ENCODE measurements around the gene PLXNB3. TPM values are rescaled to one million over a fixed set of nuclear protein-coding genes. Genes with fewer than 3 reads are reported as not detected.

The PLXNB3 gene
- 6.2 and 24.6 TPM in 2 replicates for total RNA-seq

DNA sequence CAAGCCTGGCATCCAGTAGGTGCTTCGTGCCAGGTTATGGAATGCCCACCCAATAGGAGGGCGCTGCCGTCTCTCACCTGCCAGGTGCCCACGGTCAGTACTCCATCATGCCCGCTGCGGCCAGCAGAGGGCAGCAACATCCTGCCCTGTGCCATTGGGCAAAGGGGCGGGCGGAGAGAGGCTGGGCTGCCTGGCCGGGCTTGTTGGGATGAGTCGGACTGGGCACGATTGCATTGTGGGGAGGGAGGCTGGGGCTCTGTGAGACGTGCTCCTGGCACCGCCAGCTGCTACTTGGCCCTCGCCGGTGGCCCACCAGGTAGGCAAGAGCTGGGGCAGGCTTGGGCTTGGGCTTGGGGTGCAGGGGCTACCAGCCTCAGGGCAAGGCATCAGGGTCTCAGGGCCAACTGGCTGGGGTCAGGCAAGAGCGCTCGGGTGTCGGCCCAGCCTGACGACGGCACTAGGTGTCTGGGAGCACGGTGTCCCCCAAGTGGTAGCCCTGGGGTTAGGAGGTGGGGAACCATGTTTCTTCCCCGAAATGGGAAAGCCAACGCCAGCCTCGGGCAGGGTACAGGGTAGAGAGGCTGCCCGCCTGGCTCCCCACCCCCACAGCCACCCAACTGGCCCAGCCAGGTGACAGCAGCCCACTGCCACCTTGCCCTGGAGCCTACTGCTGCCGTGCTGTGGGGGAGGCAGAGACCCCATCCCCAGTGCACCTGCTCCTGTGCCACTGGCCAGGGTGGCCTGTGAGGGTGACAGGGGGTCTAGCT is at the start of gene PLXNB3:
Gene PLXNB3 (plus strand): TSS at position 261 of the 767 bp plus-strand sequence. CDS start 1,287 bp downstream, outside the sequence.

DNA sequence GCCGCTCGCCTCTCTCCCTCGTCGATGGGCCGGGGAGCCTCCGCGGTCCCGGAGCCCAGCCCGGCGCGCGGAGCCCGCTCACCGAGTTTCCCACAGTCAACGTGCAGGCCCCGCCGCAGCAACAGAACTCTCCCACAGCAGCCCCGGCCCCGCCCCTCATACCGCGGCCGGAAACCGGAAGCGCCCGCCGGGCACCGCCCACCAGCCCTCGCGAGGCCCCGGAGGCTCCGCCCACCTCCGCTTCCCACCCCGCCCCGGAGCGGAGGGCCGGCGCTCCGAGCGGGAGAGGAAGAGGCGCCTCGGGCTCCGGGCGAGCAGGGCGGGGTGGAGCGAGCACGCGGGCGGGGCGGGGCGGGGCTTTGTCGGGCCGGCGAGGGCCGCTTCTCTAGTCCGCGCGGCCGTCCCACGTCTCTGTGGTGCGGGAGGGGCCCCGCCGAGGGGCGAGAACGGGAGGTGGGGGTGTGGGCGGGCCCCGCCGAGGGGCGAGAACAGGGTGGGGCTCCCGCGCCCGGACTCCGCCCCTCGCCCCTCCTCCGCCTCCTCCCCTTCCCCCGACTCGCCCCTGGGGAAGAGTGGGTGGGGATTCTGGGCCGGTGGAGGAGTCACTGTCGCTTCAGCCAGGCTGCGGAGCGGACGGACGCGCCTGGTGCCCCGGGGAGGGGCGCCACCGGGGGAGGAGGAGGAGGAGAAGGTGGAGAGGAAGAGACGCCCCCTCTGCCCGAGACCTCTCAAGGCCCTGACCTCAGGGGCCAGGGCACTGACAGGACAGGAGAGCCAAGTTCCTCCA is 39.6 kb upstream of the PLXNB3 start, which contains the start of the genes ABCD1 and BCAP31:
Gene ABCD1 (plus strand): TSS at position 605 of the 787 bp plus-strand sequence. CDS start 411 bp downstream, outside the sequence.
Gene BCAP31 (minus strand): TSS at position 136 of the 787 bp plus-strand sequence. CDS start 1,143 bp downstream, outside the sequence.

DNA sequence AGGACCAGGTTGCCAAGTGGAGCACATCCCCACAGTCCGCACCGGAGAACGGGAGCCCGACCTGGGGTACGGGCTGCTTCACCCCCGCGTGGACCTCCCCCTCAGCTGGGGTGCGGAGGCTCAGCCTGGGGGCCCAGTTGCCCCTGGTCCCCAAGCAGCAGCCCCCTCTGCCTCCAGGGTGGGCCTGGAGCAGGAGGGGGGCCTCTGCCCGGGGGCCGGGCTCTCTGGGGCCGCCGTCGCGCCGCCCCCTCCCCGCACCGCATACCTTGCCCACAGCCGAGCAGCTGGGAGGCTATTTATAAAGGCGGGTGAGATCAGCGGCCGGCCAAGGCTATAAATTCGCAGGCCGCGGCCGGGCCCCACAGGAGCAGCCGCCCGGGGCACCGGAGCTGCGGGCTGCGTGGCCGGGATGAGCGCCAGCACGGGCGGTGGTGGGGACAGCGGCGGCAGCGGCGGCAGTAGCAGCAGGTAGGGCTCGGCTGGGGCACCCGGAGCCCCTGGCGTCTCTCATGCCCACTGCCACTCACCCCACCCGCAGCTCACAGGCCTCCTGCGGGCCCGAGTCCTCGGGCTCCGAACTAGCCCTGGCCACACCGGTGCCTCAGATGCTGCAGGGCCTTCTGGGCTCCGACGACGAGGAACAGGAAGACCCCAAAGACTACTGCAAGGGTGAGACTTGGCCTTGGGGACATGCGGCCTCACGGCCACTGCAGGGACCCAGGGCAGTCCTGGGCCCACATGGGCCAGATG is 16.8 kb downstream of the PLXNB3 start, which contains the start of gene SRPK3:
Gene SRPK3 (plus strand): TSS at position 364 of the 750 bp plus-strand sequence. CDS start 46 bp downstream, at position 410.

DNA sequence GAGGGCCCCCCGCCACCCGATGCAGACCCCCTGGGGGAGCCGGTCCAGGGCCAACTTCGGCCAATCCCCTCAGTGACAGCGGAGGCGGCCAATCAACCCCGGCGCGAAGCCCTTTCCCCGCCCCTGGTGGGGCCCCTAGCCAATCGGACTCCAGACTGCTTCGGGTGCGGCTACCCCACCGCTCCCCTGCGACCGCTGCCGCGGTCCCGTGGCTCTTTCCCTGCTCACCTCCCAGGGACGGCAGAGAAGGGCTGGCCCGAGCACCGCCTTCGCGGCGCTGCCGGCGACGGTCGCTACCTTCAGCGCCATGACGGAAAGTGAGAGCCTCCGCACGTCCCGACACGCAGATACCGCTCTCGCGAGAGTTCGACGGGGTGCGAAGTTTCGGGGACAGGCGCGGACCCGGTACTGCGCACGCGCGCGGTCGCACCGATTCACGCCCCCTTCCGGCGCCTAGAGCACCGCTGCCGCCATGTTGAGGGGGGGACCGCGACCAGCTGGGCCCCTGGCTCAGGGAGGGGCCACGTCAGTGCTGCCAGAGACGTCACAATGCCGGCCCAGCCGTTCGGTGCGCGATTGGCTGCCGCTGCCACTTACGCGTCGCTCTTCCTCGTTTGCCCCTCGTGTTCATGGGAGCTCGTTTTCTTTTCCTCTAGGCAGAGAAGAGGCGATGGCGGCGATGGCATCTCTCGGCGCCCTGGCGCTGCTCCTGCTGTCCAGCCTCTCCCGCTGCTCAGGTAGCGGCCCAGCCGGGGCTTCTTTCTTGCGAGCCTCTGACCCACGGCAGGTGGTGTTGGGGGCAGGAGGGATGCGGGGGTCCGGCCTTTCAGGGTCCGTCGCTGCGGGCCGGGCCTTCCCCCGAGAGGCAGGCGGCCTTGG is 30.2 kb downstream of the PLXNB3 start, which contains the start of the genes IDH3G and SSR4:
Gene IDH3G (minus strand): TSS at position 358 of the 879 bp plus-strand sequence. CDS start 49 bp downstream, at position 309.
Gene SSR4 (plus strand): TSS at position 651 of the 879 bp plus-strand sequence. CDS start 20 bp downstream, at position 671.

Other genes with a start within 250 kb of the PLXNB3 start
- under 0.01 and 0.09 TPM in 2 replicates for gene ATP2B3, start 246.6 kb upstream of the PLXNB3 start, total RNA-seq
- 24.5 and 31.8 TPM in 2 replicates for gene CCNQ, start 165.1 kb upstream of the PLXNB3 start, total RNA-seq
- not detected in 2 replicates for gene DUSP9, start 117.0 kb upstream of the PLXNB3 start, total RNA-seq
- gene PNCK, start 90.4 kb upstream of the PLXNB3 start, total RNA-seq, result 0.59 and 0.92 TPM in 2 replicates
- gene SLC6A8, start 76.3 kb upstream of the PLXNB3 start, total RNA-seq, result 19.3 and 22.3 TPM in 2 replicates
- 156 and 184 TPM in 2 replicates for gene BCAP31, start 39.9 kb upstream of the PLXNB3 start, total RNA-seq
- 17.2 and 25.5 TPM in 2 replicates for gene ABCD1, start 39.4 kb upstream of the PLXNB3 start, total RNA-seq
- gene SRPK3, start 16.8 kb downstream of the PLXNB3 start, total RNA-seq, result under 0.01 and 2.2 TPM in 2 replicates
- gene IDH3G, start 30.1 kb downstream of the PLXNB3 start, total RNA-seq, result 46.9 and 57.2 TPM in 2 replicates
- 49.2 and 134 TPM in 2 replicates for gene SSR4, start 30.4 kb downstream of the PLXNB3 start, total RNA-seq
- under 0.01 and 0.18 TPM in 2 replicates for gene PDZD4, start 66.3 kb downstream of the PLXNB3 start, total RNA-seq
- gene L1CAM, start 121.9 kb downstream of the PLXNB3 start, total RNA-seq, result 0.59 and 2.6 TPM in 2 replicates
- not detected in 2 replicates for gene AVPR2, start 140.4 kb downstream of the PLXNB3 start, total RNA-seq
- 0.97 and 2.1 TPM in 2 replicates for gene ARHGAP4, start 162.0 kb downstream of the PLXNB3 start, total RNA-seq
- 54.9 and 56.9 TPM in 2 replicates for gene NAA10, start 170.8 kb downstream of the PLXNB3 start, total RNA-seq
- 2.1 and 5.0 TPM in 2 replicates for gene RENBP, start 180.4 kb downstream of the PLXNB3 start, total RNA-seq
- gene HCFC1, start 207.6 kb downstream of the PLXNB3 start, total RNA-seq, result 14.0 and 34.4 TPM in 2 replicates
- gene TMEM187, start 208.5 kb downstream of the PLXNB3 start, total RNA-seq, result 5.6 and 5.7 TPM in 2 replicates

Measured in smooth muscle cell of the umbilical artery (primary cell).